ENCODE measurements around the gene CHP2. TPM values are rescaled to one million over a fixed set of nuclear protein-coding genes. Genes with fewer than 3 reads are reported as not detected.

CHP2 gene
- total RNA-seq, 3 donors from 2014 or later, result not detected

DNA sequence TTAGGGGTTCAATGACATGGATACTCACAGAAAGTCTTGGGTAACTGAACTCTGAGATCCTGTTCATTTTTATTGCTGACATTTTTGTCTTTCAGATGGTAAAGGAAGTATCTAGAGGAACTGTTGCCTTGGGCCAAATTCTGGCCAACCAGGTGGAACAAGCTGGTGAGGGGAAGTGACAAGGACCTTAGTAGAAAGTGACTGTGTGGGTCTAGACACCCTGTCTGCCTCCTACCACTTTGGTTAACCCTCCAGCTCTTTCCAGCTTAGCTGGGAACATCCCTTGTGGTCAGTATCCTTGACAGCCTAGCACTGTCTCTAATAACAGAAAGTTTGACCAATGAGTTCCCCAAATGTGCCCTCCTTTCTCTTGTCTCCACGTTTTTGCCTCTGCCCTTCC lies 52.2 kb downstream of the CHP2 start:
- Mint-ChIP-seq H3K27me3 (ENCODE audit: low read depth) (no peaks in the 10 kb centered on the region), H3K4me3 (no peak overlapping the region), H3K9me3 (no peaks in the 10 kb centered on the region), H3K4me1 (ENCODE audit: low read depth) (peaks cover 11% of the 10 kb centered on the region), H3K36me3 (ENCODE audit: insufficient read depth) (no peaks in the 10 kb centered on the region)
- no peak for ATAC-seq
- no peak for DNase-seq

Other genes with a start within 250 kb of the CHP2 start
- 10 to 100 TPM; 66.0 to 82.9 (median 70.0) TPM for gene GGA2, start 244.5 kb upstream of the CHP2 start, total RNA-seq
- gene EARS2, start 197.7 kb upstream of the CHP2 start, total RNA-seq, result 10 to 100 TPM; 30.8 to 37.1 (median 33.3) TPM
- gene UBFD1, start 197.3 kb upstream of the CHP2 start, total RNA-seq, result 10 to 100 TPM; 69.8 to 73.8 (median 70.0) TPM
- gene NDUFAB1, start 158.7 kb upstream of the CHP2 start, total RNA-seq, result 100 to 1,000 TPM; 196 to 225 (median 220) TPM
- gene PALB2, start 113.7 kb upstream of the CHP2 start, total RNA-seq, result 10 to 100 TPM; 22.1 to 27.3 (median 22.9) TPM
- 10 to 100 TPM; 80.1 to 99.5 (median 94.7) TPM for gene DCTN5, start 113.6 kb upstream of the CHP2 start, total RNA-seq
- gene PLK1, start 76.1 kb upstream of the CHP2 start, total RNA-seq, result 1 to 10 TPM; 1.3 to 1.8 (median 1.5) TPM
- gene ERN2, start 41.8 kb upstream of the CHP2 start, total RNA-seq, result under 1 TPM in 1 of 3 donors, not detected in 2; 0.08 TPM
- gene PRKCB, start 81.0 kb downstream of the CHP2 start, total RNA-seq, result 10 to 100 TPM; 41.4 to 66.8 (median 63.3) TPM

Measured in activated T-cell treated with anti-CD3 and anti-CD28 coated beads, Interleukin-2, amount 50 U/mL, for 4 hours (primary cell).